Measurements from ENCODE around the gene MST1R. TPM values are rescaled to one million over a fixed set of nuclear protein-coding genes. Genes with fewer than 3 reads are reported as not detected.

MST1R gene
- total RNA-seq (1 to 10 TPM in 3 of 5 experiments, under 1 TPM in 2; 0.39 to 5.8 (median 1.2) TPM), polyA plus RNA-seq (under 1 TPM; 0.66 to 0.80 TPM), total RNA-seq (1.7 reads per million, percentile 7 among the genes with 10 or more reads in this experiment)

DNA sequence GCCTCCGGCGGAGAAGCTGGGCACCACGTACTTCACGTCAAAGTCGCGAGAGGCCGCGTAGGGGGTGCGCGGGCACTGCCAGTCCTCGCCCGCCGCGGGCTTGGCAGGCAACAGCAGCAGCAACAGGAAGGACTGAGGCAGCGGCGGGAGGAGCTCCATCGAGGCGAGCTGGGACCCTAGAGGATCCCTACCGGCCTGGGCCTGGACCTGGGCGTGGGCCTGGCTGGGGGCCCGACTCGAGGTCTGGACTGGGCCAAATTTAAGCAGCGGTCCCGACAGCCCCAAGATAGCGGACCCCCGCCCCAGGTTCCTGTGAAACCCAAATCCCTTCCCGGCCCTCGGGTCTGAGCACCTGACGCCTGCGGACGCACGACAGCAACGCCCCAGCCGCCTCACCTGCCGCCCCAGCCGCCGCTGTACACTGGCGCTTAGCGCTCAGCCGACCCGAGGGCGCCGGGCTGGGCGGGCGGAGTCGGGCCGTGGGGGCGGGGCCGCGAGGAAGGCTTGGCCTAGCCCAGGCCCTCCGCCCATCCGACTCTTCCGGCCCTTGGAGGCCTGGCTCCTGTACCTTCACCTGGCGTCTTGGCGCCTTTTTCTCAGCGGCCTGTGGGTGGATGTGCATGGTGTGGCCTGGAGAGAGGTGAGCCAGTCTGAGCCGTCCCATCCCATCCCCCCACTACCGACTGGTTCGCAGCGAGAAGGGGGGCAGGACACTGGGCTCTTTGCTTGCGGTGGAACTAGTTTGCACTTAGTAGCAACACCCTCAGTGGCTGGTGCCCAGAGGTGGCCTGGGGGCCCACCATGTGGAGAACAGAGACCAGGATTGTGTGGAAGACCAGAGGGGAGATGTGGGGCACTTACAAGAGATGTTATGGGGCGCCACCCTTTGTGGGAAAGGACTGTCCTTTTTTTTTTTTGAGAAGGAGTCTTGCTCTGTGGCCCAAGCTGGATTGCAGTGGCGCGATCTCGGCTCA, at the start of gene MST1R:
Gene MST1R, minus strand, starts transcription at position 423 of the 974 bp plus-strand sequence. Its CDS starts 264 bp downstream, at position 159.
- Mint-ChIP-seq H3K27ac (peak within 1 kb of the TSS in 8 of 9 donors; percentile 71 to 92 (median 89)), H3K4me3 (peak within 1 kb of the TSS; percentile 74 to 94 (median 84)), H3K9me3 (no peaks in the 10 kb centered on the region), H3K27me3 (no peaks in the 10 kb centered on the region), H3K36me3 (peaks cover 0 to 2% (median 0%) of the 10 kb centered on the region in 5 donors), H3K4me1 (peaks cover 18 to 42% (median 27%) of the 10 kb centered on the region in 7 donors)
- H3K4me1 ChIP-seq (ENCODE audit: control insufficient read depth in 2 of 2, insufficient read depth in 2 of 2, low read length in 2 of 2): peaks cover 15 to 26% of the 10 kb centered on the region in 2 donors
- intact Hi-C loops (cut with micrococcal nuclease): loop anchor here (1.0 to 2.0 kb wide), 3 partner anchors 26 to 47 kb away; partner anchors contain the start of genes MON1A (in 1 of the 2), RBM6 (in 1 of the 2) and TRAIP (in 1 of the 2)
- DNase-seq: peak; percentile 72 to 92 (median 83)
- no peaks in the 10 kb centered on the region for H3K27me3 ChIP-seq (ENCODE audit: control insufficient read depth in 2 of 2, insufficient read depth in 2 of 2, low read length in 2 of 2)
- peak; percentile 98 for ATAC-seq
- H3K27ac ChIP-seq (ENCODE audit: low read depth, low read length): peak within 1 kb of the TSS; percentile 46
- no peaks in the 10 kb centered on the region for H3K9me3 ChIP-seq (ENCODE audit: control insufficient read depth in 2 of 3, low read length in 3 of 3)
- ChIA-PET CTCF (interaction anchor here (0.6 to 0.8 kb wide), 2 partner anchors 65 to 83 kb away, joined by 3 to 4 read pairs; no protein-coding TSS in a partner anchor), POLR2A (interaction anchor here (0.6 to 1.3 kb wide), 3 partner anchors 36 to 295 kb away, joined by 4 to 5 read pairs (median 4); partner anchors contain the start of gene RBM6)
- peaks cover 0 to 10% (median 0%) of the 10 kb centered on the region in 3 experiments for H3K36me3 ChIP-seq (ENCODE audit: control insufficient read depth in 2 of 3, insufficient read depth in 3 of 3, low read length in 3 of 3)
- peak within 1 kb of the TSS; percentile 64 for H3K4me3 ChIP-seq (ENCODE audit: low read length)

DNA sequence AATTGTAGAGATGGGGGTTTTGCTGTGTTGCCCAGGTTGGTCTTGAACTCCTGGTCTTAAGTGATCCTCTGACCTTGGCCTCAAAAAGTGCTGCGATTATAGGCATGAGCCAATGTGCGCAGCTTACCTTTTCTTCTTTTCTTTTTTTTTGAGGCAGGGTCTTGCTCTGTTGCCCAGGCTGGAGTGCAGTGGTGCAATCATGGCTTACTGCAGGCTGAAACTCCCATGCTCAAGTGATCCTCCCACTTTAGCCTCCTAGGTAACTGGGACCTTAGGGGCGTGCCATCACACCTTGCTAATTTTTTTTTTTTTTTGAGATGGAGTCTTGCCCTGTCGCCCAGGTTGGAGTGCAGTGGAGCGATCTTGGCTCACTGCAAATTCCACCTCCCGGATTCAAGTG, 49.3 kb upstream of the MST1R start:
- Mint-ChIP-seq H3K27me3 (no peaks in the 10 kb centered on the region), H3K4me3 (no peak overlapping the region), H3K36me3 (peaks cover 0 to 6% (median 0%) of the 10 kb centered on the region in 5 donors), H3K27ac (peak overlapping the region in 1 of 9 donors; percentile 36), H3K4me1 (peaks cover 12 to 45% (median 31%) of the 10 kb centered on the region in 7 donors), H3K9me3 (no peaks in the 10 kb centered on the region)
- CTCF ChIA-PET: no interaction called here
- intact Hi-C loops (cut with micrococcal nuclease): no loop called here
- DNase-seq: no peak
- Histone ChIP-seq H3K27ac (ENCODE audit: low read depth, low read length) (no peak overlapping the region), H3K27me3 (ENCODE audit: control insufficient read depth in 2 of 2, insufficient read depth in 2 of 2, low read length in 2 of 2) (no peaks in the 10 kb centered on the region), H3K36me3 (ENCODE audit: control insufficient read depth in 2 of 3, insufficient read depth in 3 of 3, low read length in 3 of 3) (no peaks in the 10 kb centered on the region), H3K9me3 (ENCODE audit: control insufficient read depth in 2 of 3, low read length in 3 of 3) (no peaks in the 10 kb centered on the region), H3K4me1 (ENCODE audit: control insufficient read depth in 2 of 2, insufficient read depth in 2 of 2, low read length in 2 of 2) (no peaks in the 10 kb centered on the region), H3K4me3 (ENCODE audit: low read length) (no peak overlapping the region)
- POLR2A ChIA-PET: no interaction called here
- no peak for ATAC-seq

DNA sequence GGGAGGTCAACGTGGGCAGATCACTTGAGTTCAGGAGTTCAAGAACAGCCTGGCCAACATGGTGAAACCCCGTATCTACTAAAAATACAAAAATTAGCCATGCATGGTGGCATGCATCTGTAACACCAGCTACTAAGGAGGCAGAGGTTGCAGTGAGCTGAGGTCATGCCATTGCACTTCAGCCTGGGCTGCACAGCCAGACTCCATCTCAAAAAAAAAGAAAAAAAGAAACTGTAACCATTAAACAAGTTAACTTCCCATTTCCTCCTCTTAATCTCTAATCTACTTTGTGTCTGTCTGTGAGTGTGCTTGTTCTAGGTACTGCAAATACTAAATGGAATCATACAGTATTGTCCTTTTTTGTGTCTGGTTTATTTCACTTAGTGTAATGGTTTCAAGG, 39.0 kb upstream of the MST1R start:
- CTCF ChIA-PET: no interaction called here
- POLR2A ChIA-PET: interaction anchor here (0.9 kb wide), 2 partner anchors 12 to 1105 kb away, joined by 3 to 5 read pairs; no protein-coding TSS in a partner anchor

GRCh38 chr3:49940667-49941249, 37.1 kb upstream of the MST1R start:
- no peak for DNase-seq
- CTCF ChIA-PET: interaction anchor here (0.6 kb wide), 2 partner anchors 13 to 230 kb away, joined by 3 read pairs; no protein-coding TSS in a partner anchor
- H3K27me3 ChIP-seq (ENCODE audit: control insufficient read depth in 2 of 2, insufficient read depth in 2 of 2, low read length in 2 of 2): no peaks in the 10 kb centered on the region
- peak overlapping the region; percentile 93 to 100 (median 98) for H3K4me3 Mint-ChIP-seq
- H3K4me3 ChIP-seq (ENCODE audit: low read length): peak overlapping the region; percentile 88
- POLR2A ChIA-PET: interaction anchor here (0.5 to 1.9 kb wide), 14 partner anchors 8 to 1672 kb away, joined by 3 to 17 read pairs (median 3); partner anchors contain the start of genes INKA1, MON1A, USP19 and USP4
- peak overlapping the region; percentile 97 for H3K27ac ChIP-seq (ENCODE audit: low read depth, low read length)
- peaks cover 0 to 4% (median 0%) of the 10 kb centered on the region in 3 experiments for H3K36me3 ChIP-seq (ENCODE audit: control insufficient read depth in 2 of 3, insufficient read depth in 3 of 3, low read length in 3 of 3)
- H3K4me1 Mint-ChIP-seq: peaks cover 7 to 46% (median 34%) of the 10 kb centered on the region in 7 donors
- H3K27ac Mint-ChIP-seq: peak overlapping the region; percentile 91 to 99 (median 97)
- intact Hi-C loops (cut with micrococcal nuclease): loop anchor here (1.0 to 5.0 kb wide), 10 partner anchors 11 to 417 kb away; partner anchors contain the start of genes RBM5 (in 2 of the 2), APEH (in 1 of the 2), GNAI2 (in 1 of the 2) and IFRD2 (in 1 of the 2)
- no peaks in the 10 kb centered on the region for H3K9me3 ChIP-seq (ENCODE audit: control insufficient read depth in 2 of 3, low read length in 3 of 3)
- H3K9me3 Mint-ChIP-seq: peaks cover 0 to 4% (median 0%) of the 10 kb centered on the region in 11 donors
- peaks cover 4 to 16% (median 7%) of the 10 kb centered on the region in 5 donors for H3K36me3 Mint-ChIP-seq
- peaks cover 0 to 1% (median 0%) of the 10 kb centered on the region in 5 donors for H3K27me3 Mint-ChIP-seq
- ATAC-seq: no peak
- peaks cover 8 to 15% of the 10 kb centered on the region in 2 donors for H3K4me1 ChIP-seq (ENCODE audit: control insufficient read depth in 2 of 2, insufficient read depth in 2 of 2, low read length in 2 of 2)

More for the DNA sequence above, 39.0 kb upstream of the MST1R start:
- H3K36me3 ChIP-seq (ENCODE audit: control insufficient read depth in 2 of 3, insufficient read depth in 3 of 3, low read length in 3 of 3): peaks cover 0 to 7% (median 0%) of the 10 kb centered on the region in 3 experiments
- peaks cover 0 to 4% (median 0%) of the 10 kb centered on the region in 11 donors for H3K9me3 Mint-ChIP-seq
- DNase-seq (no peak), ATAC-seq (no peak)
- no peak overlapping the region for H3K27ac ChIP-seq (ENCODE audit: low read depth, low read length)
- peaks cover 8 to 15% of the 10 kb centered on the region in 2 donors for H3K4me1 ChIP-seq (ENCODE audit: control insufficient read depth in 2 of 2, insufficient read depth in 2 of 2, low read length in 2 of 2)
- H3K27me3 Mint-ChIP-seq: peaks cover 0 to 1% (median 0%) of the 10 kb centered on the region in 5 donors
- H3K36me3 Mint-ChIP-seq: peaks cover 4 to 16% (median 13%) of the 10 kb centered on the region in 5 donors
- peak overlapping the region in 1 of 9 donors; percentile 50 for H3K27ac Mint-ChIP-seq
- no peaks in the 10 kb centered on the region for H3K9me3 ChIP-seq (ENCODE audit: control insufficient read depth in 2 of 3, low read length in 3 of 3)
- no peaks in the 10 kb centered on the region for H3K27me3 ChIP-seq (ENCODE audit: control insufficient read depth in 2 of 2, insufficient read depth in 2 of 2, low read length in 2 of 2)
- H3K4me3 ChIP-seq (ENCODE audit: low read length): no peak overlapping the region
- intact Hi-C loops (cut with micrococcal nuclease): loop anchor here in 1 of 2 donors (5.0 kb wide), 1 partner anchor 415 kb away; the partner anchor contains the start of gene TMEM115
- peaks cover 13 to 59% (median 41%) of the 10 kb centered on the region in 7 donors for H3K4me1 Mint-ChIP-seq
- peak overlapping the region; percentile 1 to 58 (median 21) for H3K4me3 Mint-ChIP-seq

DNA sequence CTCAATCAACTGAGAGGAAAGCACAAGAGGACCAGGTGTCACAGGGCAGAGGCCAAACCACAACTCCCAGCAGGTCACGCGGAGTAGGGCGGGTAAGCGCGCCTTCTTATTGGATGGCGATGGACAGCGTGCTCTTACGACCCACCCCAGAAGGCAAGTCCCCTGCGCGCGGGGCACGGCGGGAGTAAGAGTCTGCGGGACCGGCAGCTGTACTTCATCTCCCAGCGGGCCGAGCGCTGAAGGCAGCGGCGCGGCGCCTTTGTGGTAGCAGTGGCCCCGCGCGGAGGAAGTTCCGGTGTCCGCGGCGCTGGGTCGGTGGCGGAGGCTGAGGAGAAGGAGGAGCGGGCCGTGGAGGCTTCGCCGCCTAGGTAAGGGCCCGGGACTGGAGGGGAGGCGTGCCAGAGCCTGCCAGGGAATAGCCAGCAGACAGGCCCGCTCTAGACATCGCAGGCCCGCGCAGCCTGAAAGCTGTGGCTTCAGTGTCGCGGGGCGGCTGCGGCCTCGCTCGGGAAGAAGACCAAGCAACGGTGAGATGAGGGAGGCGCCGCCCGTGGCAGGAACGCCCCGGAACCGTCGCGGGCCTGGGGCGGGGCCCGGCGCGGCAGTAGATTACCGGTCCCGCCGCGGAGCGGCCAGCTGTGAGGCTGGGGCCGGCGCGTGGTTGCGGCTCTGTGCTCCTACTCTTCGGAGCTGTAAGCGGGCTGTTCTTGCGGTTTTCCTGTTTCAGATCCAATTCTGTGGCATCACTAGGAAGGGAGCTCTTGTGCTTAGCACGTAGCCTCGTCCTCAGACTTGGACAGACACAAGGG, 36.4 kb upstream of the MST1R start, which contains the start of gene RBM6:
Gene RBM6, plus strand, starts transcription at position 293 of the 809 bp plus-strand sequence. CDS start 22,492 bp downstream, outside the sequence.
- ChIA-PET POLR2A (interaction anchor here (0.7 to 1.9 kb wide), 13 partner anchors 9 to 819 kb away, joined by 3 to 17 read pairs (median 3); partner anchors contain the start of genes INKA1, MON1A, USP19 and USP4), CTCF (interaction anchor here (0.6 to 0.7 kb wide), 4 partner anchors 12 to 229 kb away, joined by 3 to 4 read pairs (median 3); no protein-coding TSS in a partner anchor)
- H3K36me3 Mint-ChIP-seq: peaks cover 4 to 13% (median 5%) of the 10 kb centered on the region in 5 donors
- peaks cover 0 to 4% (median 0%) of the 10 kb centered on the region in 11 donors for H3K9me3 Mint-ChIP-seq
- intact Hi-C loops (cut with micrococcal nuclease): loop anchor here (1.0 to 10.0 kb wide), 12 partner anchors 11 to 417 kb away; partner anchors contain the start of genes MON1A (in 2 of the 2), RBM5 (in 2 of the 2), TMEM115 (in 2 of the 2) and TRAIP (in 2 of the 2)
- Histone ChIP-seq H3K27ac (ENCODE audit: low read depth, low read length) (peak within 1 kb of the TSS; percentile 97), H3K9me3 (ENCODE audit: control insufficient read depth in 2 of 3, low read length in 3 of 3) (no peaks in the 10 kb centered on the region), H3K36me3 (ENCODE audit: control insufficient read depth in 2 of 3, insufficient read depth in 3 of 3, low read length in 3 of 3) (peaks cover 0 to 3% (median 0%) of the 10 kb centered on the region in 3 experiments), H3K4me3 (ENCODE audit: low read length) (peak within 1 kb of the TSS; percentile 88), H3K4me1 (ENCODE audit: control insufficient read depth in 2 of 2, insufficient read depth in 2 of 2, low read length in 2 of 2) (peaks cover 8 to 15% of the 10 kb centered on the region in 2 donors), H3K27me3 (ENCODE audit: control insufficient read depth in 2 of 2, insufficient read depth in 2 of 2, low read length in 2 of 2) (no peaks in the 10 kb centered on the region)
- peak within 1 kb of the TSS; percentile 91 to 99 (median 97) for H3K27ac Mint-ChIP-seq
- DNase-seq: peak; percentile 84 to 95 (median 93)
- H3K4me1 Mint-ChIP-seq: peaks cover 7 to 41% (median 32%) of the 10 kb centered on the region in 7 donors
- peak; percentile 98 for ATAC-seq
- peak within 1 kb of the TSS; percentile 93 to 100 (median 98) for H3K4me3 Mint-ChIP-seq
- peaks cover 0 to 1% (median 0%) of the 10 kb centered on the region in 5 donors for H3K27me3 Mint-ChIP-seq

Data from naive thymus-derived CD4-positive, alpha-beta T cell (primary cell).